Epithelial cell of esophagus (primary cell): ENCODE measurements around the gene CCDC197.
A peak's percentile ranks its signal among the peaks of the same experiment; 100 is the strongest.

Experiments used
- DNase-seq: peaks from one replicate; pipeline ENCODE4 v3.0.0; 2010; ENCODE audit warnings: low read depth
- H3K4me3 ChIP-seq: 2 replicates; pipeline ENCODE4 v1.5.1; 2011; ENCODE audit warnings: mild to moderate bottlenecking, low read length, control low read depth
- CTCF ChIP-seq: IDR thresholded peaks from 2 replicates; pipeline ENCODE4 v1.5.1; 2011; ENCODE audit warnings: low read depth, mild to moderate bottlenecking, low read length, control low read depth, inconsistent platforms; ENCODE audit not compliant: insufficient read depth; ENCODE audit errors: missing control alignments

Gene CCDC197

GRCh38 chr14:94001016-94001415 is 3.9 kb downstream of the CCDC197 start:
- no peak overlapping the region for H3K4me3 ChIP-seq
- TF ChIP-seq CTCF = no peak
- peak; percentile 58 for DNase-seq

- H3K4me3 ChIP-seq = no peak overlapping the region
- peak; percentile 96 for TF ChIP-seq CTCF
- peak; percentile 78 for DNase-seq
These were observed 4.6 kb downstream of the CCDC197 start for GRCh38 chr14:94001501-94002396.

GRCh38 chr14:94003397-94003796 is 6.3 kb downstream of the CCDC197 start:
- no peak for TF ChIP-seq CTCF
- no peak for DNase-seq

GRCh38 chr14:94004015-94004414 is 6.9 kb downstream of the CCDC197 start:
- TF ChIP-seq CTCF = no peak
- no peak for DNase-seq
- no peak overlapping the region for H3K4me3 ChIP-seq

More at GRCh38 chr14:94003397-94003796, 6.3 kb downstream of the CCDC197 start:
- no peak overlapping the region for H3K4me3 ChIP-seq

- no peak overlapping the region for H3K4me3 ChIP-seq
- DNase-seq = peak; percentile 22
- peak; percentile 49 for TF ChIP-seq CTCF
These were observed 8.4 kb downstream of the CCDC197 start for GRCh38 chr14:94005324-94006073.

- DNase-seq = no peak
- no peak for TF ChIP-seq CTCF
- no peak overlapping the region for H3K4me3 ChIP-seq
These were observed 11.1 kb downstream of the CCDC197 start for GRCh38 chr14:94008234-94008633.

GRCh38 chr14:94009767-94010166 is 12.7 kb downstream of the CCDC197 start:
- no peak overlapping the region for H3K4me3 ChIP-seq
- no peak for TF ChIP-seq CTCF
- peak; percentile 65 for DNase-seq
